GM19463 (cell line): ENCODE data around the gene KDELR3.

Source experiments
- ATAC-seq: cut with Tn5 transposase; IDR thresholded peaks from one replicate; pipeline ENCODE4 v1.9.1; 2021; ENCODE audit warnings: mild to moderate bottlenecking, moderate library complexity; ENCODE audit not compliant: unreplicated experiment

The KDELR3 gene

GRCh38 chr22:38467904-38468442, at the start of gene KDELR3:
TSS of gene KDELR3 (plus strand) at chr22:38468096. CDS start at chr22:38468234, 138 bp downstream.
- ATAC-seq = no peak

DNA sequence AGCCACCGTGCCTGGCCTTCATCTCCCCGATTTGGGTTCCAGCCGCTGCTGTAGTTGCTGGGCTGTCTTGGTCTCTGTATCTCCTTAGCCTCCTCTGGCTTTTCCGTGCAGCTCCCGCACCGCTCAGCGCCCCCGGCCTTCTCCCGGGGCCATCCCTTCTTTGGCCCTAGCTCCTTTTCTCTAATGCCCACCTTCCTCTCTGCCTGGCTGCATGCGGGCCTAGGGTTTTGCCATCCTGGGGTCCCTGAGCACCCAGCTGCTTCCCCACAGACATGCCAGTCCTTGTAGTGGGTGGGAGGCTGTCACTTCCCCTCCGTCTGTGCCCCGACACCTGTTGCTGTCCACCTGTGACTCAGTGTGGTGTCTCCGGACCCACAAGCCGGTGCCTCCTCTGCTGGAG, 49.3 kb upstream of the KDELR3 start:
- no peak for ATAC-seq

- ATAC-seq = no peak
Observed at GRCh38 chr22:38419121-38419857, 48.6 kb upstream of the KDELR3 start.

DNA sequence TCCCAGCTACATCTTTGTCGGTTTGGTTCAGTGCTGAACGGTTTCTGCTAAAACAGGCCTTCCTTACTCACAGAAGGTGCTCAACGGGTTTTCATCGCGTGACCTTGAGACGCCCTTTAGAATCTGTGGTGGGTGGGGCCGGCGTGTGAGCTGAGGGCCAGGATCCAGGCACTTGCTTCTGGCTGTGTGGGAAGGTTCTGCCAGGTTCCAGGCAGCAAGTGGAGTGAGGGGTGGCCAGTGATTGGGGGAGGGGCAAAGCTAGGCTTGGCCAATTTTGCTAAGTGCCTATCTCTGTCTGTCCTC, 48.1 kb upstream of the KDELR3 start:
- no peak for ATAC-seq

DNA sequence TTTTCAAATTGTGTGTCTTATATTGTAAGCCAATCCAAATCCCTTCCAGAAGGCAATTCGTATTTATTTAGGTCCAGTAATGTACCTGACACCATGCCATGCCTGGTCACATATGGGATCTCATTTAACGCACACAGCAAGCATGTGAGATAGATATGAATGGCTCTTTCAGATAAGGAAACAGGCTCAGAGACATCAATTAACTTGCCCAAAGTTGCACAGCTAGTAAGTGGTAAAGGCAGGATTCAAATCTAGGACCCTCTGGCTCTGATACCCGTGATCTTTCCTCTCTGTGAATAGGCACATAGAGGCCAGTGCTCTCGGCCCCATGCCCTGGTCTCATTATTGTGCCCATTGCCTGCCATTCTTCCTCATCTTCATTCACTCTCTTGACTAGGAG, 47.2 kb upstream of the KDELR3 start:
- no peak for ATAC-seq

GRCh38 chr22:38422611-38423511, 45.0 kb upstream of the KDELR3 start:
- no peak for ATAC-seq

DNA sequence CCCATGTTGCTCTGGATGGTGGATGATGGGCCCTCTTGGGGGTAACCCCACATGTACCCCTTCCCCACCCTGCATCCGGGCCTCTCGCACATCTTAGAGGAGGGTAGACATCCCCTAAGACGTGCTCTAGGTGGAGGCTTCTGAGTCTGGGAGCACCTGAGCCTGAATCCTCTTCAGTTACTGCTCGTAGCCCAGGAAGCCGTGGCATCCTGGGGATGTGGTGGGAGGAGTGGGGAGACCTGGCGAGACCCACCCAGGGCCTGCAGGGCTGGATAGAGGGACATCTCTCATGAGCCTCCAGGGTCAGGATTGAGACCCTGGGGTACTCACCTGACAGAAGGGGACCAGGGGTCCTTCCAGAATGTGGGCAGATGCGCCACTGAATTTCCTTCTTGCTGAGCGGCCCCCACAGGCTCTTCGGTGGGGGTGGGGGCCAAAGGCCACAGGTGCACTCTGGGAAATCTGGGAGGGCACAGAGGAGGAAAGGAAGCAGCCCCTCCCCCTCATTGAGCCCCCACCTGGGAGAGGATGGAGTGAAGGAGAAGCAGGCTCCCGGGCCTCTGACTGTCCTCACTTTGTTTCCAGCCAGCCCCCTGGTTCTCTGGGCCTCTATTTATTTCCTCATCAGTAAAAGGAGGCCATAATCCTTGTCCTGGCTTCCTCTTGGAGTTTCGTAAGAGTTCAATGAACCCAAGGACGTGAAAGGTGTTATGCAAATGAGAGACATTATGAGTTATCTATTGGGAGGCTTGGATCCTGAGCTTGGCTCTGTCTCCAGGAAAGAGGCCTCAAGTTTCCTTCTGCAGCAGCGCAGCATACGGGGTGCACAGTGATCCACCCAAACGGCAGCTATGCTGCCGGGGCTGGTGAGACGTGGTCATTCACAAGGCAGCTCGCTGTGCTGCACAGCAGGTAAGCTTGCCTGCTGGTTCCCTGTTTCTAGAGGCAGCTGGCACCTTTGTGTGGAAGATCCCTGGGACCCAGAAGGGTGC, 44.1 kb upstream of the KDELR3 start:
- no peak for ATAC-seq

DNA sequence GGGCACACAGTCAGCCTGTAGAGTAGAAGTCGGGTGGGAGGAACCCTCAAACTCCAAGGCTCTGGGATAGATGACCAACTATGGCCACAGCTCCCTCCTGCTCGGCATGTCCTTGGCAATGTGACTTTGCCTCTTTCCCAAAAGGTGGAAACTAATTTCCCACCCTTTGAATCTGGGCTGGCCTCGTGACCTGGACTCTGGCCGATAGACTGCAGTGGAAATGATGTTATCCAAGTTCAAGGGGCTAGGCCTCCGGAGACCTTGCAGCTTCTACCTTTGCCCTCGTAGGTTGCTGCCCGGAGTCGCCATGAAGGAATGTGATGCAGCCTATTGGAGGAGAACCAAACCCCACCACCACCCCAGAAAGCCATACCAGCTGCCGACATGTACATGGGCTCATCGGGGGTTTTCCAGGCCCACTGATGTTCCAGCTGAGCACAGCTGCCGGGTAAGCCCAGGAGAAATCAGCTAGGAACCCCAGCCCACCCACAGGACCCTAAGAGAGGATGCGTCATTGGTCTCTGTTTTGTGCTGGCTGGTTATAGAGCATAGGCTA, 43.3 kb upstream of the KDELR3 start:
- no peak for ATAC-seq

DNA sequence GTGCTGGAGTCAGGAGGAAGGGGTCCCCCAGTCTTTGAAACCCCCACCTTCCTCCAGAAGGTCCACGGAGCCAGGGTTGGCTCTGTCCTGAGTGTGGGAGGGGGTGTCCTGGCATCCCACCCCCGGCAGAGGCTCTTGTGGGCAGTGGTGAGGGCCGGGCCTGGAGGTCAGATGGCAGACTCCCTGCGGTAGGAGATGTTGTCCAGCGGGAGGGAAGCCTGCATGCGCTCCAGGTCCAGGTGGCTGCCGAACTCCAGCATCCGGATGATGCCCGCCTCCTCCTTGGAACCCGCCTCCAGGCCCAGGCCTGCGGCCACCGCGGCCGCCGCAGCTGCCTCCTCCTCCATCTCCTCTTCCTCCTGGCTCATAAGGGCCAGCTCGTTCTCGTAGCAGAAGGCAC, 41.3 kb upstream of the KDELR3 start:
- no peak for ATAC-seq

DNA sequence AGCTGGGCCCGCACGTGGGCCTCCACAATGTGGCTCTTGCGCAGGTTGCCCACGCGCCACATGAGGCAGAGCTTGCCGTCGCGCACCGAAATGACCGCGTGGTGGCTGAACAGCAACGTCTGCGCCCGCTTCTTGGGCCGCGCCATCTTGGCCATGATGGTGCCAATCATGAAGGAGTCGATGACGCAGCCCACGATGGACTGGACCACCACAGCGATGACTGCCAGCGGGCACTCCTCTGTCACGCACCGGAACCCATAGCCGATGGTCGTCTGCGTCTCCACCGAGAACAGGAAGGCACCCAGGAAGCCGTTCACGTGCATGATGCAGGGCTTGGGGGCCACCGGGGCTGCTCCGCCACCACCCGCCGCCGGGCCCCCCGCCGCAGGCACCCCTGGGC, 40.4 kb upstream of the KDELR3 start:
- ATAC-seq = no peak

DNA sequence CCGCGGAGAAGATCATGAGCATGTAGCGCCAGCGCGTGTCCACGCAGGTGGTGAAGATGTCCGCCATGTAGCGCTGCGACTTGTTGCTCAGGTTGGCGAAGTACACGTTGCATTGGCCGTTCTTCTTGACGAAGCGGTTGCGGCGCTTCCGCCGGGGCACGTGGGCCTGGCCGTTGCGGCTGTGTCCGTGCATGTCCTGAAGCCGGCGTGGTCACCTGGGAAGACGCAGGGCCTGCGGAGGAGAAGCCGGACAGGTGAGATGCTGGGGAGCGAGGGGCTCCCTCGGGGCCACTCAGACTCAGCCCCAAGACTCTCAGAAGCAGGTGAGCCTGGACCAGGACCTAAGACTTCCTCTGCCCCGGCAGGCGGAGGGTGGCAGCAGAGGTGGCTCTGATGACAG, 40.0 kb upstream of the KDELR3 start:
- no peak for ATAC-seq

DNA sequence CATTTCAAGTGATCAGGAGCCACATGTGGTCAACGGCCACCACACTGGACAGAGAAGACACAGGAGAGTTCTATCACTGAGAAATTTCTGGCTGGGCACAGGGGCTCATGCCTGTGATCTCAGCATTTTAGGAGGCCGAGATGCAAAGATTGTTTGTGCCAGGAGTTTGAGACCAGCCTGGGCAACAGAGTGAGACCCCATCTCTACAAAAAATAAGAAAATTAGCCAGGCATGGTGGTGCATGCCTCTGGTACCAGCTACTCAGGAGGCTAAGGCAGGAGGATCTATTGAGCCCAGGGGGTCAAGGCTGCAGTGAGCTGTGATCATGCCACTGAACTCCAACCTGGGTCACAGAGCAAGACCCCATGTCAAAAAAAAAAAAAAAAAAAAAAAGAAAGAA, 39.2 kb upstream of the KDELR3 start:
- no peak for ATAC-seq

DNA sequence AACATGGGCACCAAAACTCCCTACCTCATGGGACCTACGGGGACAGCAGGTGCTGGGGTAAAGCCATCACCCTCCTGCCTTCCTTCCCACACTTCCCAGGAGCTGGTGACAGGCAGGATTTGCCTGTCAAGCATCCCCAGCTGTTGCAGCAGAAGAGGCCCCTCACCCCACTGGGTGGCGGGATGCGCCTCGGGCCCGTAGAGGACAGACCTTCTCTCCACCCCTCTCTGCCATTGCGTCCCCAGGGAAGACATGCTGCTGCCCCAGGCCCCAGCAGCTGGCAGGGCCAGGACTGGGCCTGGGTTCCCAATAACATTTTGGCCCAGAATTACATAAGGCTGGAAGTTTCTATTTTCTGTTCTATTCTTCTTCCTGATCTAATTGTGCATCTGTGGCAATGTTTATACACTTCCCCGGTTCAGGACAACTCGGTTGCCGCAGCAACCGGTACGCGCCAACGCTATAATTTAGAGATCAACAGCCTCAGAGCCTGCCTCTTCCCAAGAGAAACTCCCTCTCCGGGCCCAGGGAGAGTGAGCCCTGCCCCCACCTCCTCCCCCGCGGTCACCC, 38.3 kb upstream of the KDELR3 start:
- no peak for ATAC-seq

DNA sequence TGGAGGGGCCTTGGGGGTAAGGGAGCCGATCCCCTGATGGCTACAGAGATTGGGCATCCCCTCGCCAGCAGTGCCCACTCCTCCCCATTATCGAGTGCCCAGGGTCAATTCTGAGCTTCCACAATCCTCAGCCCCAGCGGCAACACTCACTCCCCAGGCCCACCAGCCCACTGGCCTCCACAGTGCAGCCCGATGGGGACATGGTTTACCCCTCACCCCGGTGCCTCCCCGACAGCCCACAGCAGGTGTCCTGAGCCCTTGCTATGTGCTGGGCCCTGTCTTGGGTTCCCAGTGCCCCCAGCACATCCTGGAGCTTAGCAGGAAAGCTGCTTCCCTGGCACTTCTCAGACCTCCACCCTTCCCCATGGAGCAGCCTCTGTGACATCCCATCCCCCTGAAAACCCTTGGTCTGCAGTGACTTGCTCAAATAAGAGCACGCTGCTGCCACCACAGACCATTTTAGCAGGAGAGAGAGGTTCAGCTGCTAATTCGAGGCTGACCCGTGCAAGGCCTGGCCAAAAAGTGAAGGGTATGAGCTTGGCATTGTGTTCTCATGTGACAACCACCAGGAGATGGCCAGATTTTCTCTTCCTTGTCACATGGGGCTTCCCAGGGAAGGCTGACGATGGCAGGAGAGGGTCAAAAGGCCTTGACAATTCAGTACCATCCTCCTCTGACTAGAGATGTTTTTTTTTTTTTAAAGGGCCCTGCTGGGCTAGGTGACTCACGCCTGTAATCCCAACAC, 36.5 kb upstream of the KDELR3 start:
- no peak for ATAC-seq

DNA sequence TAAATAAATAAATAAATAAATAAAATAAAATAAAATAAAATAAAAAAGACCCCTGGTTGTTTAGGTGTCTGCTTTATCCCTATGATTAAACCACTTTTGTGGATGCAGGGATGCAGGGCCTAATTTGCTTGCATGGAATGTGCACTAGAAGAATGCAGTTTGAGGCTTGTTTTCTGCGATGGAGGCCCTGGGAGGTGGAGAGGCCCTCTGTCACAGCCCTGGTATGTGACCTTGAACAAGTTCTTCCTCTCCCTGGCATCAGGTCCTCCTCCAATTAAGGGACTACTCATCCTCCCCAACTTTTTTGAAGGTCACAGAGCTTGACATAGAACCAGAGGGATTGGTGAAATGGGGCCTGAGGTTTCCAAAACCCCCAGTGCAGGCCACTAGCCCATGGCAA, 35.6 kb upstream of the KDELR3 start:
- no peak for ATAC-seq

GRCh38 chr22:38433871-38434270, 34.0 kb upstream of the KDELR3 start:
- no peak for ATAC-seq

- no peak for ATAC-seq
Observed at GRCh38 chr22:38435010-38435409, 32.9 kb upstream of the KDELR3 start.

DNA sequence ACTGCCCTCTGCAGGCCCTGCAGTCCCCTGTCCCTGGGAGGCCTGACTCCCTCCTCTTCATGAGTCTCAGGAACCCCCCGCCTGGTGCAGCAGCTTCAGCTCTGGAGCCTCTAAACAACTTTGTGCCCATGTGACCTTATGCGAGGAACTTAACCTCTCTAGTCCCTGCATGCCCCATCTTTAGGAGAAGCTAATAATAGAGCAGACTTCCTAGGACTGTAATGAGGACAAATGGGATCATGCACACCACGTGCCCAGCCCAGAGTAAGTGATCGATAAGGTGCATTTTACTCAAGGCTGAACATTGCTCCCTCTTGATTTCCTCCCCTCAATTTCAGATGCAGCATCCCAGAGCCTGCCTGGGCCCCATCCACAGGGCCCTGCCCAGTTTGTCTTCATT, 31.9 kb upstream of the KDELR3 start:
- no peak for ATAC-seq

DNA sequence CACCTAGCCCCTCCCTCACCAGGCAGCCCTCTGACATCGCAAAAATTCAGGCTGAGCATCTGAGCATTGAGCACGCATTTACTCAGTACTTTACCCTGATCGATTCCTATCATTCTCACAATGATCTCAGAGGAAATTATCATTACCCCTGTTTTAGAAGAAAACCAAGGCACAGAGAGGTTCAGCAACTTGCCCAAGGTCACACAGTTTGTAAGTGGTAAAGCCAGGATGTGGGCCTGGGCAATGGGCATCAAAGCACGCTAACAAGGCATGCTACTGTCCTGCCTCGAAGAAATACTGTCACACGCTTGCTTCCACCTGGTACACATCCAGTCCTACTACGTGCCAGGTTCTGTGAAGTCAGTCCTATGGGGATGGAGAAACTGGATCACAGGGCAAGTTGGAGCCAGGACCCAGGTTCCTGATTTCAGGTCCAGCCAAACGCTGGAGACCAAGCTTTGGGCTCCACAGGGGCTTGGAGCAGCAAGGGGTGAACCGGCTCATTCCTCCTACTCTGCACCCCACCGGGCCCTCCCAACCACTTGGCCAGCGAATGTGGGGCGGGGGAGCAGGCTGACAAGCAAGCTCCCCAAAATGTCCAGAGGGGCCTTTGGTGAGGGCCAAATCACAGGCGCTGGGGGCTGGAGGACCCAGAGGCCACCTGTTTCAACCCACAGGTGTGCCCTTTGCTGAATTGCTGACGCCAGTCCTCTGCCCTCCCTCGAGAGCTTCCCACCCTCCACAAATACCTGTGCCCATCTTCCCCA, 31.1 kb upstream of the KDELR3 start:
- ATAC-seq = no peak
